GM18499 (cell line): ENCODE measurements around the gene TNKS1BP1.
"Not testable (repeated sequence)": the region's sequence is repeated elsewhere in the genome, so short reads cannot be mapped to it uniquely, and the experiment has no call there.

Source experiments
- ATAC-seq: cut with Tn5 transposase; IDR thresholded peaks from one replicate; pipeline ENCODE4 v1.9.1; 2021; ENCODE audit warnings: moderate number of reproducible peaks; ENCODE audit not compliant: insufficient read depth, unreplicated experiment

The TNKS1BP1 gene

DNA sequence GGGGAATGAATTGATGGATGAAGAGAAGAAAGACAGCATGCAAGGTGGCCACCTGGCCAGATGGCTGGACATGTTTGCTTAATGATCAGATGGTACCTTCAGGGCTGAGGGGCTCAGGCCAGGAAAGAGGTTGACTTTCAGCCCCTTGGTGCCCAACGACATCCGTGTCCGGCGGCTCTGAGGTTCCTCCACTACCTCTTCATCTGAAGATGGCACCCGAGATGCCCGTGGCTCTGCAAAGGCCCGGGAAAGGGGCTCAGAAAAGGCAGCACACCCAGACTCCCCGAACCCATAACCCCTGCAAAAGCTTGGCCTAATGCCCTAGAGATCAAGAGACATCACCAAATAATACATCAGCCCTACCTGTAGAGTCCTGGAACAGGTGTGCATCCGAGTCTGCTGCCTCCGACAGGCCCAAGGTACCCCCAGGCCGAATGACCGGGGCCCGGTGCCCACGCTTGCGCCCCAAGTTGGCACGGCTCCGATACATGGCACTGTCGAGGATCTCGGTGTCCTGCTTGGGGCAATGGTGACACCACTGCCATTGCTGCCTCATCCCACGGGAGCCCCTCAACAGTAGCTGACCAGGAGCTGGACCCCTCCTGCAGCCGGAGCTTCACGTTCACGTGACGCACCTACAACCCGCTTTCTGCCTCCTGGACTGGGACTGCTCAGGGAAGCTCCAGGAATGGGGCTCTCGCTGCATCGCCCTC, 22.9 kb downstream of the TNKS1BP1 start:
- ATAC-seq = no peak

GRCh38 chr11:57300785-57301184, 24.0 kb downstream of the TNKS1BP1 start:
- no peak for ATAC-seq

- ATAC-seq = no peak
Measured at GRCh38 chr11:57299150-57299737, 25.5 kb downstream of the TNKS1BP1 start.

DNA sequence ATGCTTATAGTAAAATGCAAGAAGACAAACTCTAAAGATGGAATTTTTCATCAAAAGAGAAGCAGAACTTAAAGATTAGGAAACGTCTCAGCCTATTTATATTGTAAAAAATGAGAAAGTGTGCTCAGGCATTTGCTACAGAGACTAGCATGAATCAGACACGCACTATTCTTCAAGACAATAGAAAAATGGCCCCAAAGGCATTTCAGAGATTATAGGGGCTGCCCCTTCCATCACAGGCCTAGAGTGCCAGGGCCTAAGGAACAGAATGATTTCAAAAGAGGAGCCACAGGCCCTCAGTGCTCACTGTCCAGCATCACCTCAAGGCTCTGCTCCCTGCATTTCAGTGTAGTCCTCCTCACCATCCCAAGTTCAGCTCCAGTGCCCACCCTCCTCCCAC, 27.5 kb downstream of the TNKS1BP1 start:
- no peak for ATAC-seq

GRCh38 chr11:57296205-57296604, 28.5 kb downstream of the TNKS1BP1 start:
- ATAC-seq = not testable (repeated sequence)

DNA sequence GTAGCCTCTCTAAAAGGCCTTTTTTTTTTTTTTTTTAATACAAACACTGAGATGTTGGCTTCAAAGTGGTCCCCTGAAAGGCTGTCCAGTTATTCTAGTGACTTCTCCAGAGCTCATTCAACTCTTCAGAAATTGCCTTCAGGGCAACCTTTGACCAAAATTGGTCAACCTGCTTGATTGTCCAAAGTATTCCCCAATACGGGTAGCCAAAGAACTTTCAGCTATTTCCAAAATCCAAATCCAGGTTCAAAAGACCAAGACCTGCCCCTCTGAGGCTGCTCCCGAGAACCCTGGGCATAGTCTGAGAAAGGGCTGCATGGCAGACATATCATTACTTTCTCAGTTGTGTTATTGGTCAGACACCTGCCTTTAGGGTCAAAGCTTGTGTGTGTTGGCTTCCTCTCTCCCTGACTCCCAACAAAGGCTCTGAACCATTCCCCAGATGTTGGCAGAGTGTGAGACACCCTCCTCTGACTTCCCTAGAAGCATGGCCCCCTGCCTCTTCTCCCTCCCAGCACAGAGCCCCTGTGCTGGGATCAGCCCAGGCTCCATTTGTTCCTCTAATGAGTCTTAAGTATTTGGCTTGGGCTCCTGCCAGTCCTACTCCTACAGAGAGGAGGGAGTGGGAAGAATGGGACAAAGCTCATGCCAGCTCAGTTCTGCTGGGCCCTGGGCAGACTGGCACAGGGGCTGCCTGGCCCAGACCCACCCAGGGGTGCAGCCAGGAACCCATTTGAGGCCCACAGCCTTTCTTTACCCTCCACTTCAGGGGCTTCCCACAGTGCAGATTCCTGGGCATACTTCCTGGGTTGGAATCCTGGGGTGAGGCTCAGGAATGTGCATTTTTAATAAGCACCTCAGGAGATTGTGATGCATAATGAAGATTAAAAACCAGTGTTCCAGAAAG, 30.3 kb downstream of the TNKS1BP1 start:
- ATAC-seq = no peak

DNA sequence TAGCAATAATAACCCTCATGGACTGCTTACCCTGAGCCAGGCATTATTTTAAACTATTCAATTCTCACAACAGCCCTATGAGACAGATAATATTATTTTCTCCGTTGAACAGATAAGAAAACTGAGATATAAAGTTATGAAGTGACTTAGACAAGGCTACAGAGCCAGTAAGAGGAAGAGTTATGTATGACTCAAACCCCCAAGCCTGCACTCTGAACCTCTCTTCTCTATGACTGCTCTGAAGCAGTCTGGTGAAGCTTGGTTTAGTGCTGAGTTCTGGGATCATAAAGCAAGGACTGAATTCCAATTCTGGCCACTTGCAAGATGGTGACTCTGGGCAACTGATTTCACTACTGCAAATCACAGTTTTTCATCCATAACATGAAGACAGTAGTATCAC, 34.5 kb downstream of the TNKS1BP1 start:
- ATAC-seq = no peak

- ATAC-seq = no peak
Measured at GRCh38 chr11:57288771-57289579, 35.8 kb downstream of the TNKS1BP1 start.

- no peak for ATAC-seq
Measured at GRCh38 chr11:57287884-57288283, 36.9 kb downstream of the TNKS1BP1 start.

DNA sequence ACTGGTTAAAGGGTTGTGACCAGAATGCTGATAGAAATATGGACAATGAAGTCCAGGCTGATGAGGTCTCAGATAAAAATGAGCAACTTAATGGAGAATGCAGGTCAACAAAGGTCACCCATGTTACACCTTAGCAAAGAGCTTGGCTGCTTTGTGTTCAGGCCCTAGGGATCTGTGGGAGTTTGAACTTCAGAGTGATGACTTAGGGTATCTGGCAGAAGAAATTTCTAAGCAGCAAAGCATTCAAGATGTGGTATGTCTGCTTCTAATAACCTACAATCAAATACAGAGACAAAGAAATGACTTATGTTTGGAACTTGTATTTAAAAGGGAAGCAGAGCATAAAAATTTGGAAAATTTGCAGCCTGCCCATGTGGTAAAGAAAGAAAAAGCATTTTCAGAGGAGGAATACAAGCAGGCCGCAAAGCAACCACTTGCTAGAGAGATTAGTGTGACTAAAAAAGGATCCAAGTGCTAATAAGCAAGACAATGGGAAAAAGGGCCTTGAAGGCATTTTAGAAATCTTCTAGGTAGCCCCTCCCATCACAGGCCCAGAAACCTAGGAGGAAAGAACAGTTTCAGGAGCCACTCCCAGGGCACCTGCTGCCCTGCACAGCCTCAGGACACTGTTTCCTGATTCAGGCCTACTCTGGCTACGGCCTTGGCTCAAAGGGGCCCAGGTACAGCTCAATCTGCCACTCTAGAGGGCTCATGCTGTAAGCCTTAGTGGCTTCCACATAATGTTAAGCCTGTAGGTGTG, 41.3 kb downstream of the TNKS1BP1 start:
- ATAC-seq = no peak

GRCh38 chr11:57281546-57281945, 43.2 kb downstream of the TNKS1BP1 start:
- not testable (repeated sequence) for ATAC-seq

- ATAC-seq = no peak
Measured at GRCh38 chr11:57279116-57279515, 45.6 kb downstream of the TNKS1BP1 start.

DNA sequence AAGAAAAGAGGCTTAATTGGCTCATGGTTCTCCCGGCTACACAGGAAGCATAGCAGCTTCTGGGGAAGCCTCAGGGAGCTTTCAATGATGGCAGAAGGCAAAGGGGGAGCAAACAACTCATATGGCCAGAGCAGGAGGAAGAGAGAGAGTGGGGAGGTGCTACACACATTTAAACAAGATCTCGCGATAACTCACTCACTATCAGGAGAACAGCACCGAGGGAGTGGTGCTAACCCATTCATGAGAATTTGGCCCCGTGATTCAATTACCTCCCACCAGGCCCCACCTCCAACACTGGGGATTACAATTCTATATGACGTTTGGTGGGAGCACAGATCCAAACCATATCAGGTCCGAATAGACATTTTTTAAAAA, 46.0 kb downstream of the TNKS1BP1 start:
- ATAC-seq = no peak

DNA sequence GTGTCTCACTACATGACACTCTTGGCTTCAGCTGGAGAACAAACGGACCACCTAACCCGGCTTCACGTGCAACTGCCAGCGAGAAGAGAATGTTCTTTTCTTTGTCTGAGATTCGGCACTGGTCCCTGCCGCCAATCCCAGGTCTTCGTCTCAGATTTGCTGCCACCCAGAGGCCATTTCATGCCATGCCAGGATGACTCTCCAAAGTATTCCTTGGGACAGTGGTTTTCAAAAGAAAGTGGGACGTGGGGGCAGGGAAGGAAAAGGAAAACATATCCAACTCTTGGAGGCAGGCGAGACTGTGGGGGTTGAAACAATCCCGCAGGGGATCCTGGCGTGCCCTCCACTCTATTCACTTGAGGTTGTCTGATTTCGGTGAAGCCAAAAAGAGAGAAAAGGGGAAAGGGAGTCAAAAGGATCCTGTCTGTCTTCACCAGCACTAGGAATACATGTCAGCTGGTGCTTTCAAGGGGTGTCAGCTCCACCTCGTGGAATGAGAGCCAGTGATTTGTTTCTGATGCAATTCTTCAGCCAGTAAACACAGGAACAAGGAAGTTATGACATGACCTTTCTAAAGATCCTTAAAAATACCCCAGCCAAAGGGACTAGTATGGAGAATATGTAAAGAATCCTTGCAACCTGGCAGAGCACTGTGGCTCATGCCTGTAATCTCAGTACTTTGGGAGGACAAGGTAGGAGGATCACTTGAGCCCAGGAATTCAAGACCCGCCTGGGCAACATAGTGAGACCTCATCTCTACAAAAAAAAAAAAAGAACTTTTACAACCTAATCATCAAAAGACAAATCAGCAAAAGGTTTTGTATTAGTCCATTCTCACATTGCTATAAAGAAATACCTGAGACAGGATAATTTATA, 46.7 kb downstream of the TNKS1BP1 start:
- ATAC-seq = no peak

DNA sequence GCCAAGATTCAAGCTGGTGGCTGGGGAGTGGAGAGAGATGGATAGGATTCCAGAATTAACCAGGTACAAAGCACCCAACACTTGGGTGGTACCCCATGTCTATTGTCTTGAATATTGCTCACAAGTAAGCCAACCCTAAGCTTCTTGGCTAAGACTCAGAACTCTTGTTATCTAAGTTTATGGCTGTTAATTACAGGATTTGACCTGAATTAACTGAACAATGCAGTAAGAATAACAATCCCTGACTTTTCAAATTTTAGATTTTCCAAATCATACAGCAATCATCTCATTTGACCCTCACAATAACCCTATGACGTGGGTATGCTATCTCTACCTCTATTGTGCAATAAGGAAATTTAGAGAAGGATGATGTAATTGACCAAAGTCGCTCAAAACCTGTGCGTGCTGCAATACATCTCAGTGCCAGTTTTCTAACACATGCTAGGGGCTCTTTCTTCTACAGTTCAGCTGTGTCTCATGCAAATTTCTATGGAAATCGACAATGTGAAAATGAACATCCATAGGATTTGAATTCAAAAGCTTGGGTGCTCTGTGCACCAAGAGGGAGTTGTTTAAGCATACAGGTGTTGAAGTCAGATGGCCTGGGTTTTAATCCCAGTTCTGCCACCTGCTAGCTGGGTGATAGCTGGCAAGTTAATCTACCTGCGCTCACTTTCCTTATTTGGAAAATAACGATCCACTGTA, 47.6 kb downstream of the TNKS1BP1 start:
- no peak for ATAC-seq

GRCh38 chr11:57276169-57276970, 48.4 kb downstream of the TNKS1BP1 start:
- no peak for ATAC-seq

- no peak for ATAC-seq
Measured at GRCh38 chr11:57275582-57275981, 49.2 kb downstream of the TNKS1BP1 start.
